Hepatocyte (in vitro differentiated cells): ENCODE results near the gene ATG101.

Experiments used
- EZH2 ChIP-seq: fragments of 200-600 bp; sonication (generic); IDR thresholded peaks from 2 replicates; pipeline ENCODE4 v1.6.1; 2016; ENCODE audit warnings: antibody characterized with exemption, mild to moderate bottlenecking, borderline replicate concordance
- EZH2phosphoT487 ChIP-seq: fragments of 200-600 bp; sonication (generic); IDR thresholded peaks from one replicate; pipeline ENCODE4 v1.6.1; 2018; ENCODE audit warnings: antibody characterized with exemption, mild to moderate bottlenecking, low read depth, moderate library complexity; ENCODE audit not compliant: unreplicated experiment, severe bottlenecking
- TF ChIP-seq, protein P1 (sequence below): fragments of 200-600 bp; sonication (generic); IDR thresholded peaks from 2 replicates; pipeline ENCODE4 v1.5.1; 2016; ENCODE audit warnings: antibody characterized with exemption, mild to moderate bottlenecking; ENCODE audit not compliant: poor library complexity

DNA sequence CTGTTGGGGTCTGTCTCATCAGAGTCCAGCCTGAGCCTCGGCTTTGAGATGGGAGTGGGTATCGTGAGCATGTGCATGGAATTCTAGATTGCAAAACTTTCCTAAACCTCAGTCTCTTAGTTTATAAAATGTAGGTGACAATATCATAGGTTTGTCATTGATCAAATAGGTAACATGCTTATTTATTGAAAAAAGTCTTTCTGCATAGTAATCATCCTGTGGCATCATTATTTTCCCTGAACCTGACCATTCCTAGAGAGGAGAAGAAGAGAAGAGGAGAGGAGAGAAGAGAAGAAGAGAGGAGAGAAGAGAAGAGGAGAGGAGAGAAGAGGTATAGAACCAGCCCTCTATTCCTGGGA is 13.8 kb downstream of the ATG101 start:
- TF ChIP-seq, protein P1, sequence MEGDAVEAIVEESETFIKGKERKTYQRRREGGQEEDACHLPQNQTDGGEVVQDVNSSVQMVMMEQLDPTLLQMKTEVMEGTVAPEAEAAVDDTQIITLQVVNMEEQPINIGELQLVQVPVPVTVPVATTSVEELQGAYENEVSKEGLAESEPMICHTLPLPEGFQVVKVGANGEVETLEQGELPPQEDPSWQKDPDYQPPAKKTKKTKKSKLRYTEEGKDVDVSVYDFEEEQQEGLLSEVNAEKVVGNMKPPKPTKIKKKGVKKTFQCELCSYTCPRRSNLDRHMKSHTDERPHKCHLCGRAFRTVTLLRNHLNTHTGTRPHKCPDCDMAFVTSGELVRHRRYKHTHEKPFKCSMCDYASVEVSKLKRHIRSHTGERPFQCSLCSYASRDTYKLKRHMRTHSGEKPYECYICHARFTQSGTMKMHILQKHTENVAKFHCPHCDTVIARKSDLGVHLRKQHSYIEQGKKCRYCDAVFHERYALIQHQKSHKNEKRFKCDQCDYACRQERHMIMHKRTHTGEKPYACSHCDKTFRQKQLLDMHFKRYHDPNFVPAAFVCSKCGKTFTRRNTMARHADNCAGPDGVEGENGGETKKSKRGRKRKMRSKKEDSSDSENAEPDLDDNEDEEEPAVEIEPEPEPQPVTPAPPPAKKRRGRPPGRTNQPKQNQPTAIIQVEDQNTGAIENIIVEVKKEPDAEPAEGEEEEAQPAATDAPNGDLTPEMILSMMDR = no peak
- TF ChIP-seq EZH2 (no peak), EZH2phosphoT487 (no peak)
